Airway epithelial cell (primary cell): Measurements from ENCODE around the gene IFI44L. TPM values are rescaled to one million over a fixed set of nuclear protein-coding genes. Genes with fewer than 3 reads are reported as not detected.

Experiments used
- total RNA-seq: library from RNA; depleted of rRNA; stranded (reverse); fragments of >200 nt; gene quantifications from 2 replicates; pipeline ENCODE4 v1.2.3, GENCODE V29; 2015

The IFI44L gene
- 0.07 and 0.28 TPM in 2 replicates for total RNA-seq

GRCh38 chr1:78619803-78620579, at the start of gene IFI44L:
Gene IFI44L (plus strand): TSS chr1:78620448. CDS start chr1:78627916, 7,468 bp downstream.

GRCh38 chr1:78649628-78650027, 29.4 kb downstream of the IFI44L start, which contains the start of gene IFI44:
Gene IFI44 (plus strand): TSS chr1:78649831. CDS start chr1:78650196, 365 bp downstream.

Other genes with a start within 250 kb of the IFI44L start
- gene PTGFR, start 129.5 kb upstream of the IFI44L start, total RNA-seq, result 0.05 and 0.14 TPM in 2 replicates
- gene IFI44, start 29.4 kb downstream of the IFI44L start, total RNA-seq, result 0.37 and 2.8 TPM in 2 replicates